DOHH2 (cell line): ENCODE measurements around the gene RHOC.

Experiments used
- EZH2phosphoT487 ChIP-seq: fragments of 200-600 bp; sonication (generic); IDR thresholded peaks from 2 replicates; pipeline ENCODE4 v1.6.1; 2017; ENCODE audit warnings: borderline replicate concordance, mild to moderate bottlenecking, antibody characterized with exemption, low read length, moderate library complexity, mixed read lengths
- TF ChIP-seq, protein P1 (sequence below): fragments of 200-600 bp; sonication (generic); IDR thresholded peaks from one replicate; pipeline ENCODE4 v1.5.1; 2014; ENCODE audit warnings: antibody characterized with exemption, mild to moderate bottlenecking, low read depth, low read length; ENCODE audit not compliant: poor library complexity, severe bottlenecking

DNA sequence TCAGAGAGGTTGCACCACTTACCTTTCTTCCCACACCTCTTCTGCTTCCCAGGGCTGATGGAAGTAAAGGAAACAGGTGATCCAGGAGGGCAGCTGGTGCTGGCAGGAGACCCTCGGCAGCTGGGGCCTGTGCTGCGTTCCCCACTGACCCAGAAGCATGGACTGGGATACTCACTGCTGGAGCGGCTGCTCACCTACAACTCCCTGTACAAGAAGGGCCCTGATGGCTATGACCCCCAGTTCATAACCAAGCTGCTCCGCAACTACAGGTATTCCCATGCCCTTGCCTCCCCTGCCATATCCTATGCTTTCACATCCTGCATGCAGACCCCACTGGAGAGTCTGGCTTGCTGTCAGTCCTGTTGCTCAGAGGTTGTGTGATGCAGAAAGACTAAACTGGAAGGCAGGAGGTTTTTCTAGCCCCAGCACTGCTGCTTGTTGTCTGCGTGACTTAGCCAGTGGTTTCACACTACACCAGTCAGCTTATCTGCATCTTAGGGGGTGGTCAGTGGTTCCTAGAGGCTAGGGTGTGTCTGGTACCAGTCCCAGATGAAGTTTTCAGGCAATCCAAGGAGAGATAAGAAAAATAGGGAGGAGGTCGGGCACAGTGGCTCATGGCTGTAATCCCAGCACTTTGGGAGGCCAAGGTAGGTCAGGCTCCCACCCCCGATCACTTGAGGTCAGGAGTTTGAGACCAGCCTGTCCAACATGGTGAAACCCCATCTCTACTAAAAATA is 10.2 kb downstream of the RHOC start:
- TF ChIP-seq, protein P1, sequence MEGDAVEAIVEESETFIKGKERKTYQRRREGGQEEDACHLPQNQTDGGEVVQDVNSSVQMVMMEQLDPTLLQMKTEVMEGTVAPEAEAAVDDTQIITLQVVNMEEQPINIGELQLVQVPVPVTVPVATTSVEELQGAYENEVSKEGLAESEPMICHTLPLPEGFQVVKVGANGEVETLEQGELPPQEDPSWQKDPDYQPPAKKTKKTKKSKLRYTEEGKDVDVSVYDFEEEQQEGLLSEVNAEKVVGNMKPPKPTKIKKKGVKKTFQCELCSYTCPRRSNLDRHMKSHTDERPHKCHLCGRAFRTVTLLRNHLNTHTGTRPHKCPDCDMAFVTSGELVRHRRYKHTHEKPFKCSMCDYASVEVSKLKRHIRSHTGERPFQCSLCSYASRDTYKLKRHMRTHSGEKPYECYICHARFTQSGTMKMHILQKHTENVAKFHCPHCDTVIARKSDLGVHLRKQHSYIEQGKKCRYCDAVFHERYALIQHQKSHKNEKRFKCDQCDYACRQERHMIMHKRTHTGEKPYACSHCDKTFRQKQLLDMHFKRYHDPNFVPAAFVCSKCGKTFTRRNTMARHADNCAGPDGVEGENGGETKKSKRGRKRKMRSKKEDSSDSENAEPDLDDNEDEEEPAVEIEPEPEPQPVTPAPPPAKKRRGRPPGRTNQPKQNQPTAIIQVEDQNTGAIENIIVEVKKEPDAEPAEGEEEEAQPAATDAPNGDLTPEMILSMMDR: no peak
- TF ChIP-seq EZH2phosphoT487: no peak
